ENCODE data around the gene DDX41.

GRCh38 chr5:177547736-177548135 is 31.0 kb upstream of the DDX41 start:
- no peak for TF ChIP-seq CTCF (IDR thresholded peaks at IDR 0.05)
- no peak for TF ChIP-seq EZH2 (IDR thresholded peaks at IDR 0.05)
- no peak for TF ChIP-seq EZH2phosphoT487 (IDR thresholded peaks at IDR 0.05)

Data from neural progenitor cell (in vitro differentiated cells).